SK-N-SH treated with all-trans-retinoic acid at 6 μM for 48 hours (cell line): ENCODE data around the gene CCDC150.
"Not testable (repeated sequence)": the region's sequence is repeated elsewhere in the genome, so short reads cannot be mapped to it uniquely, and the experiment has no call there.

Experiments
- ATAC-seq: fragments of 200-7000 bp; cut with Tn5 transposase; 3 replicates; pipeline ENCODE4 v1.9.1; 2020; ENCODE audit warnings: mild to moderate bottlenecking, moderate library complexity
- CSDC2 ChIP-seq: fragments of 250-450 bp; sonication (Bioruptor Pico); IDR thresholded peaks from 2 replicates; pipeline ENCODE4 v1.5.0; 2020; ENCODE audit warnings: mild to moderate bottlenecking, moderate library complexity
- ESRRG ChIP-seq: fragments of 250-450 bp; sonication (Bioruptor Pico); IDR thresholded peaks from 2 replicates; pipeline ENCODE4 v1.6.1; 2021; ENCODE audit warnings: mild to moderate bottlenecking
- ISL1 ChIP-seq: fragments of 250-450 bp; sonication (Bioruptor Pico); IDR thresholded peaks from 2 replicates; pipeline ENCODE4 v2.1.2; 2022; ENCODE audit warnings: mild to moderate bottlenecking, moderate library complexity
- OSR1 ChIP-seq: fragments of 250-450 bp; sonication (Bioruptor Pico); IDR thresholded peaks from 2 replicates; pipeline ENCODE4 v1.8.0; 2022; ENCODE audit warnings: moderate library complexity, mild to moderate bottlenecking, inconsistent platforms
- PPARA ChIP-seq: fragments of 250-450 bp; sonication (Bioruptor Pico); IDR thresholded peaks from 2 replicates; pipeline ENCODE4 v1.5.0; 2020; ENCODE audit warnings: mild to moderate bottlenecking, borderline replicate concordance
- SNAI2 ChIP-seq: fragments of 250-450 bp; sonication (Bioruptor Pico); IDR thresholded peaks from 2 replicates; pipeline ENCODE4 v1.5.0; 2020; ENCODE audit warnings: mild to moderate bottlenecking, moderate library complexity
- TCF4 ChIP-seq: fragments of 250-450 bp; sonication (Bioruptor Pico); IDR thresholded peaks from 2 replicates; pipeline ENCODE4 v1.8.0; 2021; ENCODE audit warnings: mild to moderate bottlenecking, moderate library complexity, borderline replicate concordance
- TOX ChIP-seq: fragments of 250-450 bp; sonication (Bioruptor Pico); IDR thresholded peaks from 2 replicates; pipeline ENCODE4 v1.8.0; 2021; ENCODE audit warnings: mild to moderate bottlenecking, moderate library complexity, borderline replicate concordance
- ZC3H10 ChIP-seq: fragments of 250-450 bp; sonication (Bioruptor Pico); IDR thresholded peaks from 2 replicates; pipeline ENCODE4 v1.5.1; 2021; ENCODE audit warnings: mild to moderate bottlenecking, moderate library complexity
- ZFP3 ChIP-seq: fragments of 250-450 bp; sonication (Bioruptor Pico); IDR thresholded peaks from 2 replicates; pipeline ENCODE4 v1.5.0; 2020; ENCODE audit warnings: mild to moderate bottlenecking, moderate library complexity
- ZNF565 ChIP-seq: fragments of 450-650 bp; formaldehyde crosslinking; conservative IDR thresholded peaks from 2 replicates; pipeline ENCODE4 v1.5.0; 2020; ENCODE audit warnings: low read depth, mild to moderate bottlenecking, moderate library complexity
- ZNF8 ChIP-seq: fragments of 450-650 bp; formaldehyde crosslinking; IDR thresholded peaks from 2 replicates; pipeline ENCODE4 v1.5.0; 2020; ENCODE audit warnings: mild to moderate bottlenecking, moderate library complexity
- TF ChIP-seq, protein P1 (sequence below): fragments of 250-450 bp; sonication (Bioruptor Pico); IDR thresholded peaks from 2 replicates; pipeline ENCODE4 v1.5.0; 2020; ENCODE audit warnings: mild to moderate bottlenecking, moderate library complexity
- TF ChIP-seq, protein P2 (sequence below): fragments of 250-450 bp; sonication (Bioruptor Pico); IDR thresholded peaks from 2 replicates; pipeline ENCODE4 v1.5.1; 2021; ENCODE audit warnings: mild to moderate bottlenecking, moderate library complexity
- TF ChIP-seq, protein P3 (sequence below): fragments of 250-450 bp; sonication (Bioruptor Pico); IDR thresholded peaks from 2 replicates; pipeline ENCODE4 v1.8.0; 2020; ENCODE audit warnings: mild to moderate bottlenecking, moderate library complexity, borderline replicate concordance
- TF ChIP-seq, protein P4 (sequence below): fragments of 250-450 bp; sonication (Bioruptor Pico); IDR thresholded peaks from 2 replicates; pipeline ENCODE4 v1.5.1; 2020; ENCODE audit warnings: low read depth, mild to moderate bottlenecking, moderate library complexity

Gene CCDC150

DNA sequence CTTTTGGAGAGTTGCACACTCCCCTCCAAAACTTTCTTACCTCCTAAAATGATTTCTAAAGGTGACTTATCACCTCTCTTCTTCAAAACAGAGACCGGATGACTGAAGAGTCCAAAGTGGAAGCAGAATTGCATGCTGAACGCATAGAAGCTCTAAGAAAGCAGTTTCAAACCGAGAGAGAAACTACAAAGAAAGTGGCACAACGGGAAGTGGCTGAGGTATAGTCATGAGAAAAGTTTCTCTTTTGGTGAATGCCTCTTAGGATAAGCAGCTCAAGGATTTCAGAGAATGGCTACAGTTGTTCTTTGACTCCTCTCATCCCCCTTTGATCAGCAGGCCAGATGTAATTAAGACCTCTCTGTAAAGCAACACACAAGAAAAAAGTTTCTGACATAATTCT, 86.4 kb downstream of the CCDC150 start (continued):
- TF ChIP-seq, protein P1, sequence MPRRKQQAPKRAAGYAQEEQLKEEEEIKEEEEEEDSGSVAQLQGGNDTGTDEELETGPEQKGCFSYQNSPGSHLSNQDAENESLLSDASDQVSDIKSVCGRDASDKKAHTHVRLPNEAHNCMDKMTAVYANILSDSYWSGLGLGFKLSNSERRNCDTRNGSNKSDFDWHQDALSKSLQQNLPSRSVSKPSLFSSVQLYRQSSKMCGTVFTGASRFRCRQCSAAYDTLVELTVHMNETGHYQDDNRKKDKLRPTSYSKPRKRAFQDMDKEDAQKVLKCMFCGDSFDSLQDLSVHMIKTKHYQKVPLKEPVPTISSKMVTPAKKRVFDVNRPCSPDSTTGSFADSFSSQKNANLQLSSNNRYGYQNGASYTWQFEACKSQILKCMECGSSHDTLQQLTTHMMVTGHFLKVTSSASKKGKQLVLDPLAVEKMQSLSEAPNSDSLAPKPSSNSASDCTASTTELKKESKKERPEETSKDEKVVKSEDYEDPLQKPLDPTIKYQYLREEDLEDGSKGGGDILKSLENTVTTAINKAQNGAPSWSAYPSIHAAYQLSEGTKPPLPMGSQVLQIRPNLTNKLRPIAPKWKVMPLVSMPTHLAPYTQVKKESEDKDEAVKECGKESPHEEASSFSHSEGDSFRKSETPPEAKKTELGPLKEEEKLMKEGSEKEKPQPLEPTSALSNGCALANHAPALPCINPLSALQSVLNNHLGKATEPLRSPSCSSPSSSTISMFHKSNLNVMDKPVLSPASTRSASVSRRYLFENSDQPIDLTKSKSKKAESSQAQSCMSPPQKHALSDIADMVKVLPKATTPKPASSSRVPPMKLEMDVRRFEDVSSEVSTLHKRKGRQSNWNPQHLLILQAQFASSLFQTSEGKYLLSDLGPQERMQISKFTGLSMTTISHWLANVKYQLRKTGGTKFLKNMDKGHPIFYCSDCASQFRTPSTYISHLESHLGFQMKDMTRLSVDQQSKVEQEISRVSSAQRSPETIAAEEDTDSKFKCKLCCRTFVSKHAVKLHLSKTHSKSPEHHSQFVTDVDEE (CRISPR knock-in tag): no peak
- TF ChIP-seq TOX (no peak), ESRRG (CRISPR knock-in tag) (no peak)

DNA sequence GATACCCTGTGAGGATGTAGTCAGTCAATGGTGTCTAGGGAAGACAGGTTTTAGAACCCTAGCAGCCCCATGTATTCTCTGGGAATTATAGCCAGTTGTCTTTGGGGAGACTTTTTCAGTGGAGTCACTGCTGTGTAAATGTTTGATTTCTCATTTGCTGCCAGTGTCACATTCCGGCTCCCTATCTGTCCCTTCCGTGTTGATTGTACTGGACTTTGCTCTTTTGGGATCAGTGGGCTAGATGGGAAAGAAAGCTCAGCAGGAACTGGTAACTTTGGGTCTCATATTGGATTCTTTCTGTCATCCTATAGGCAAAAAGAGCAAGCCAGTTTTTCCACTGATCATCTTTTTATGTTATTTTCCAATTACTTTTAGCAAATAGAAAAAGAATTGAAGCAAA, 89.9 kb downstream of the CCDC150 start:
- ATAC-seq: no peak
- TF ChIP-seq ZNF8 (CRISPR knock-in tag): no peak
- TF ChIP-seq PPARA (CRISPR knock-in tag): no peak
- TF ChIP-seq ISL1: no peak

DNA sequence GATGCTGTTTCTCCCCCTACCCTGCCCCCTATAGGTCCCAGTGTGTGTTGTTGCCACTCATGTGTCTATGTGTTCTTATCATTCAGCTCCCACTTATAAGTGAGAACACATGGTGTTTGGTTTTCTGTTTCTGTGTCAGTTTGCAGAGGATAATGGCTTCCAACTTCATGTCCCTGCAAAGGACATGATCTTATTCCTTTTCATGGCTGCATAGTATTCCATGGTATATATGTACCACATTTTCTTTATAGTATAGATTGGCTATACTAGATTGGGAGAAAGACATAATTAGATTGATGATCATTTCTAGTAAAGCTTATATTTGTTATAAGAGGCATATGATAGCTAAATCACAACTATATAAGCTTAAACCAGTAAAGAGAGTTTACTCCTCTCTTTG, 97.1 kb downstream of the CCDC150 start:
- TF ChIP-seq ZNF8 (CRISPR knock-in tag): peak; percentile 87
- not testable (repeated sequence) for ATAC-seq

DNA sequence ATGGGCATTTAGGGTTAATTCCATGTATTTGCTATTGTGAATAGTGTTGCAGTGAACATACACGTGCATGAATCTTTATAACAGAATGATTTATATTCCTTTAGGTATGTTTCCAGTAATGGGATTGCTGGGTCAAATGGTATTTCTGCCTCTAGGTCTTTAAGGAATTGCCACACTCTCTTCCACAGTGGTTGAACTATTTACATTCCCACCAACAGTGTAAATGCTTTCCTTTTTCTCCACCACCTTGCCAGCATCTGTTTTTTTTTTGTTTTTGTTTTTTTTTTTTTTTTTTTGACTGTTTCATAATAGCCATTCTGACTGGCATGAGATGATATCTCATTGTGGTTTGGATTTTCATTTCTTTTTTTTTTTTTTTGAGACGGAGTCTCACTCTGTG, 97.5 kb downstream of the CCDC150 start:
- TF ChIP-seq, protein P2, sequence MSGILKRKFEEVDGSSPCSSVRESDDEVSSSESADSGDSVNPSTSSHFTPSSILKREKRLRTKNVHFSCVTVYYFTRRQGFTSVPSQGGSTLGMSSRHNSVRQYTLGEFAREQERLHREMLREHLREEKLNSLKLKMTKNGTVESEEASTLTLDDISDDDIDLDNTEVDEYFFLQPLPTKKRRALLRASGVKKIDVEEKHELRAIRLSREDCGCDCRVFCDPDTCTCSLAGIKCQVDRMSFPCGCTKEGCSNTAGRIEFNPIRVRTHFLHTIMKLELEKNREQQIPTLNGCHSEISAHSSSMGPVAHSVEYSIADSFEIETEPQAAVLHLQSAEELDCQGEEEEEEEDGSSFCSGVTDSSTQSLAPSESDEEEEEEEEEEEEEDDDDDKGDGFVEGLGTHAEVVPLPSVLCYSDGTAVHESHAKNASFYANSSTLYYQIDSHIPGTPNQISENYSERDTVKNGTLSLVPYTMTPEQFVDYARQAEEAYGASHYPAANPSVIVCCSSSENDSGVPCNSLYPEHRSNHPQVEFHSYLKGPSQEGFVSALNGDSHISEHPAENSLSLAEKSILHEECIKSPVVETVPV (CRISPR knock-in tag): no peak
- no peak for TF ChIP-seq PPARA (CRISPR knock-in tag)
- no peak for TF ChIP-seq CSDC2
- no peak for TF ChIP-seq ZFP3
- TF ChIP-seq ISL1: no peak
- TF ChIP-seq, protein P3, sequence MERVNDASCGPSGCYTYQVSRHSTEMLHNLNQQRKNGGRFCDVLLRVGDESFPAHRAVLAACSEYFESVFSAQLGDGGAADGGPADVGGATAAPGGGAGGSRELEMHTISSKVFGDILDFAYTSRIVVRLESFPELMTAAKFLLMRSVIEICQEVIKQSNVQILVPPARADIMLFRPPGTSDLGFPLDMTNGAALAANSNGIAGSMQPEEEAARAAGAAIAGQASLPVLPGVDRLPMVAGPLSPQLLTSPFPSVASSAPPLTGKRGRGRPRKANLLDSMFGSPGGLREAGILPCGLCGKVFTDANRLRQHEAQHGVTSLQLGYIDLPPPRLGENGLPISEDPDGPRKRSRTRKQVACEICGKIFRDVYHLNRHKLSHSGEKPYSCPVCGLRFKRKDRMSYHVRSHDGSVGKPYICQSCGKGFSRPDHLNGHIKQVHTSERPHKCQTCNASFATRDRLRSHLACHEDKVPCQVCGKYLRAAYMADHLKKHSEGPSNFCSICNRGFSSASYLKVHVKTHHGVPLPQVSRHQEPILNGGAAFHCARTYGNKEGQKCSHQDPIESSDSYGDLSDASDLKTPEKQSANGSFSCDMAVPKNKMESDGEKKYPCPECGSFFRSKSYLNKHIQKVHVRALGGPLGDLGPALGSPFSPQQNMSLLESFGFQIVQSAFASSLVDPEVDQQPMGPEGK (CRISPR knock-in tag): no peak
- no peak for TF ChIP-seq SNAI2 (CRISPR knock-in tag)
- TF ChIP-seq OSR1 (CRISPR knock-in tag): no peak
- no peak for TF ChIP-seq ZC3H10
- no peak for TF ChIP-seq TOX
- TF ChIP-seq, protein P1 (CRISPR knock-in tag): no peak
- TF ChIP-seq TCF4 (CRISPR knock-in tag): no peak
- TF ChIP-seq ZNF565 (CRISPR knock-in tag): no peak
- no peak for ATAC-seq

DNA sequence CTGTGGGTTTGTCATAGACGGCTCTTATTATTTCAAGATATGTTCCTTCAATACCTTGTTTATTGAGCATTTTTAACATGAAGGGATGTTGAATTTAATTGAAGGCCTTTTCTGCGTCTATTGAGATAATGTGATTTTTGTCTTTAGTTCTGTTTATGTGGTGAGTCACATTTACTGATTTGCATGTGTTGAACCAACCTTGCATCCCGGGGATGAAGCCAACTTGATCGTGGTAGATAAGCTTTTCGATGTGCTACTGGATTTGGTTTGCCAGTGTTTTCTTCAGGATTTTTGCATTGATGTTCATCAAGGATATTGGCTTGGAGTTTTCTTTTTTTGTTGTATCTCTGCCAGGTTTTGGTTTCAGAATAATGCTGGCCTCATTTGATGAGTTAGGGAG, 99.5 kb downstream of the CCDC150 start:
- no peak for ATAC-seq
- TF ChIP-seq, protein P1 (CRISPR knock-in tag): no peak
- no peak for TF ChIP-seq ZFP3
- TF ChIP-seq, protein P4, sequence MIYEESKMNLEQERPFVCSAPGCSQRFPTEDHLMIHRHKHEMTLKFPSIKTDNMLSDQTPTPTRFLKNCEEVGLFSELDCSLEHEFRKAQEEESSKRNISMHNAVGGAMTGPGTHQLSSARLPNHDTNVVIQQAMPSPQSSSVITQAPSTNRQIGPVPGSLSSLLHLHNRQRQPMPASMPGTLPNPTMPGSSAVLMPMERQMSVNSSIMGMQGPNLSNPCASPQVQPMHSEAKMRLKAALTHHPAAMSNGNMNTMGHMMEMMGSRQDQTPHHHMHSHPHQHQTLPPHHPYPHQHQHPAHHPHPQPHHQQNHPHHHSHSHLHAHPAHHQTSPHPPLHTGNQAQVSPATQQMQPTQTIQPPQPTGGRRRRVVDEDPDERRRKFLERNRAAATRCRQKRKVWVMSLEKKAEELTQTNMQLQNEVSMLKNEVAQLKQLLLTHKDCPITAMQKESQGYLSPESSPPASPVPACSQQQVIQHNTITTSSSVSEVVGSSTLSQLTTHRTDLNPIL (CRISPR knock-in tag): no peak
